ENCODE data around the gene CIRBP.

Gene CIRBP

GRCh38 chr19:1227304-1228054 is 41.7 kb upstream of the CIRBP start:
- H3K4me3 ChIP-seq (ENCODE audit: low read depth, low read length), result no peak overlapping the region
- no peak for TF ChIP-seq CTCF (IDR thresholded peaks at IDR 0.05; ENCODE audit: low read depth, low read length, missing control alignments)
- no peak for DNase-seq (ENCODE audit: low read depth)

GRCh38 chr19:1228161-1228957 is 40.8 kb upstream of the CIRBP start:
- no peak for DNase-seq (ENCODE audit: low read depth)
- TF ChIP-seq CTCF (IDR thresholded peaks at IDR 0.05; ENCODE audit: low read depth, low read length, missing control alignments), result no peak
- no peak overlapping the region for H3K4me3 ChIP-seq (ENCODE audit: low read depth, low read length)

GRCh38 chr19:1229056-1229923 is 39.8 kb upstream of the CIRBP start:
- DNase-seq (ENCODE audit: low read depth), result no peak
- no peak for TF ChIP-seq CTCF (IDR thresholded peaks at IDR 0.05; ENCODE audit: low read depth, low read length, missing control alignments)
- H3K4me3 ChIP-seq (ENCODE audit: low read depth, low read length), result no peak overlapping the region

GRCh38 chr19:1229924-1230782 is 39.0 kb upstream of the CIRBP start:
- no peak for DNase-seq (ENCODE audit: low read depth)
- TF ChIP-seq CTCF (IDR thresholded peaks at IDR 0.05; ENCODE audit: low read depth, low read length, missing control alignments), result no peak
- H3K4me3 ChIP-seq (ENCODE audit: low read depth, low read length), result no peak overlapping the region

GRCh38 chr19:1230783-1231489 is 38.2 kb upstream of the CIRBP start:
- no peak for DNase-seq (ENCODE audit: low read depth)
- H3K4me3 ChIP-seq (ENCODE audit: low read depth, low read length), result no peak overlapping the region
- peak; percentile 7 for TF ChIP-seq CTCF (IDR thresholded peaks at IDR 0.05; ENCODE audit: low read depth, low read length, missing control alignments)

Measured in GM12864 (cell line).